Activated T-cell treated with anti-CD3 and anti-CD28 coated beads, Interleukin-2, amount 50 U/mL, for 1 hour (primary cell): ENCODE data around the gene DBH.

Experiments used
- DNase-seq: peaks from one replicate; pipeline ENCODE4 v3.0.0-alpha.2; 2020

The DBH gene

DNA sequence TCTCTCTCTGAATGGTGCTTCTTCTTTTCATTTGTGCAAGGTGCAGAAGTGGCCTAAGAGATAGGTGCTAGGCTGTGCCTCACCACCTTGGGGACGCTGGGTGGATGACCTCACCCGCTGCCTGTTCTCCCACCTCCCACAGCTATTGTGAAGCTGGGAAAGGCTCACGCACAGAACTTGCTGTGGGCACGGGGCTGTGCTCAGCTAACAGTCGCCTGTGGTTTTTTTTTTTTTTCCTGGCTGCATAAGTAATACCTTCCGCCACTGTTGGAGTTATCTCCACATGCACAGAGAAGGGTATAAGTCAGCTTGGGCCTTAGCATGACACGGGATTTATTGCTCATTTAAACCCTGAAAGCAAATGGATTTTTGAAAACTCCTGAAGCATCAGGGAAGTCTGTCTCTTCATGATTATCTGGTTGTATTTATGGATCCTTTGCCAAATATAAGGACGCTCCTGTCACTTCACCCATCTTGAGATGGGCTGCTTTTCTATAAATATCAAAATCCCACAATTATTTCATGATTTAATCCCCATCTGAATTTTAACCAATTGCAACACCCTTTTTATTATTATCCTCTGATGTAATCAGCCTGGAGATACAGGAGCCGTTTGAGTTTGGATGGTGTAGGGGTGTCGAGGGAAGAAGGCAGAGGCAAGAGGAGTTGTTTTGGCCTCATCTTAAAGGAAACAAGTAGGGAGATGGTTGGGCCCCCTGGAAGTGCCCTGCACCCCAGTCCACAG, 9.0 kb downstream of the DBH start:
- no peak for DNase-seq

DNA sequence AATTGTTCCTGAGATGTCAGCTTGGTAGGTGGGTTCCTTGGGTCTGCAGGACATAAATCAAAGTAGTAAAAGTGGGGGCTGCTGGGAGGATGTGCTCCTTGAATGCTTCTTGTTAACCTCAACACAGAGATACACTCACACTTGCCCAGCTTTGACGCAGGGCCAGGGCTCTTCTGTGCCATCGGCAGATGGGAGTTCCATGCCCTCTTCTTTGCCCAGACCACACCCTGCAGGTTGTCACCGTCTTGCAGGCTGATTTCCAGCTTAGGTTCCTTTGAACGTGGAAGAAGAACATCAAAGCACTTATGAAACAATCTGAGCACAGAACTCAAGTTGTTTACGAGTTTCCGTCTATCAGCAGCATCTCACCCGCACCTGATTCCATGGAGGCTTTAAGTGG, 11.0 kb downstream of the DBH start:
- DNase-seq, result no peak

DNA sequence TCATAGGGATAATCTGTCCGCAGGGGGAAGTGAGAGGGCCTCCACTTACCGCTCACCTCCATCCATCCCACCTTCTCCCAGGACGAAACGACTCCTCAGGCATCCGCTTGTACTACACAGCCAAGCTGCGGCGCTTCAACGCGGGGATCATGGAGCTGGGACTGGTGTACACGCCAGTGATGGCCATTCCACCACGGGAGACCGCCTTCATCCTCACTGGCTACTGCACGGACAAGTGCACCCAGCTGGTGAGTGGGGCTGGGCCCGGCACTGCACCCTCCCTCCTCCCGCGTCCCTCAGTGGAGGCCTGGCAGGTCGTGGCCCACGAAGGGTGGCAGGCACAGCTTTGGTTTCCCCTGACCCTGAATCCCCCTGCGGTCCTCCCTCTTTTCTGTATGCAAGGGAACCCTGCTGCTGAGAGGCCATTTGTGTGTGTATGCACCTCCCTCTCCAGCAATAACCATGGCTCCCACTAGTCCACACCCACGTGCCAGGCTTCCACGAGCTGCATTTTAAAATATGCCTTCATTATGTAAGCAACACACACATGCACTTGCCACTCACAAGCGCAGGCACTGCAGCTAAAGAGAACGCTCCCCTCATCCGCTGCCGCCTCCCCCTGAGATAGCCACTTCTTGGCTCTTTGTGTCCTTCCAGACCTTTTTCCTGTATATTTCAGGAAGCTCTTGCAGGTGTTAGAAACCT, 11.8 kb downstream of the DBH start:
- DNase-seq, result no peak

GRCh38 chr9:133649194-133649593, 13.0 kb downstream of the DBH start:
- DNase-seq, result no peak

DNA sequence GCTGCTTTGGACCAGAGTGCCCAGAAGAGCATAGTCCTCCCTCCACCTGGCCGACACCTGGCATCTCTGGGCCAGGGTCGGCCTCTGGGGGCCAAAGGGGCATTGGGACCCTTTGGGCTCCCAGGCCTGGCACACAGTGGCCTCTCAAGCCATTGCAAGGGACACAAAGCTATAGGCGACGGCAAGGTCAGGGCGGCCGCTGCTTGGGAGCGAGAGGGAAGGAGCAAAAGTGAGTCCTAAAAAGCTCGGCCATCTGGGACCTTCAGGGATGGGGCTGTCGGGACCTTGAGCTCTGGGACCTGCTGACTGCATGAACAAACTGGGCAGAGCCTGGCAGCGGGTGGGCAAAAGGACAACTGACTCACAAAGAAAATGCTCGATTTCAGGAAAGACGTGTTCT, 13.9 kb downstream of the DBH start:
- no peak for DNase-seq

DNA sequence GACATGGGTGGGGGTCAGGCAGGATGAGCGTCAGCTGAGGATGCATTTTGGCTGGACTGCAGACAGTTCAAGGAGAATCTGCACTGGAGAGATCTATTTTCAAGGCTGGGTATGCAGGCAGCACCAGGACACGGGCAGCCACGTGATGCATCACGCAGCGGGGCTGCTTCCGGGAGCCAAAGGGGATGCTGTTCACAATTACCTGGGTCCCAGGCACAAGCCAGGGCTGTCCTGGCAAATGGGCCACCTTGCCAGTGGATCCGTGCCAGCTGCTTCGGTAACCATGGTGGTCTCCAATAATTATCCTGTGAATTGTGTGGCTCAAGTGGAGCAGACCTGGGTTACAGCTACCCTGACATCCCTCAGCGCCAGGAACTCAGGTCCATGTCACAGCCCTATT, 17.5 kb downstream of the DBH start:
- DNase-seq, result no peak

DNA sequence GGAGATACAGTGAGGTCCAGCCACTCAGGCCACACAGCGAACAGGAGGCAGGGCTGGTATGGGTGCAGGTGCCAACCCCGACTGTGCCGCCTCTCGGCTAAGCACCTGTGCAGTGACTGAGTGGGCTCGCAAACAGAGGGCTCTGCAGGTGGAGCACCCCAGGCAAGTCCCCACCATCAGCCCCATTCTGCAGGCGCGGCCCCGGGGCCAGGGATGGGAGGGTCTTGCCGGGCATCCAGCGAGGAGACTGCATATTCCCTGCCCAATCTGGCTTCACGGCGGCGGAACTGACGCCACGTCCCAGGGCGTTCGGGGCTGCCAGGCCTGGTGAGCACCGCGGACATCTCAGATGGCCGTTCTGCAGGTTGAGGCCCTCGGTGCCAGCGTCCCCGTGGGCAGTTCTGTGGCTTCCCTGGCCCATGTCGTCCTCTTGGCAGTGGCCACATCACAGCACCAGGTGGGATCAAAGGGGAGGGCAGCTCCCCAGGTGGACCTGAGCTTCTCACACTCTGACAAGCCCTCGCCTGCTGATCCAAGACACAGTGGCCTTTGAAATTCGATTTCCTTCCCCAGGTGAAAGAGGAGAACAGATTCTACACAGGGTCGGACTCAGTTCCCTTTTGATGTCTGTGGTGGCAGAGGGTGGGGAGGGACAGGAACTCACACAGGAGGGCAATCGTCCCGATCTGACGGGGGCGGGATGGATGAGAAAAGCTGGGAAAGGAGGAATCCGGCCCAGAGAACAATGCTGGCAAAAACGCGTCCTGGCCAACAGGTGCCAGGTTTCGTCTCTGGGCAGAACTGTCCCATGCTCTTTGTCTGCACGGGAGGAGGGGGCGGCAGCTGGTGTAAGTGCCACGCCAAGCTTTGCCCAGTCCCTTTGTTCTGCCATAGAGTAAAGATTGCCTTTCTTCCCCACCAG, 18.8 kb downstream of the DBH start:
- no peak for DNase-seq

GRCh38 chr9:133655701-133656100, 19.5 kb downstream of the DBH start:
- DNase-seq, result no peak

DNA sequence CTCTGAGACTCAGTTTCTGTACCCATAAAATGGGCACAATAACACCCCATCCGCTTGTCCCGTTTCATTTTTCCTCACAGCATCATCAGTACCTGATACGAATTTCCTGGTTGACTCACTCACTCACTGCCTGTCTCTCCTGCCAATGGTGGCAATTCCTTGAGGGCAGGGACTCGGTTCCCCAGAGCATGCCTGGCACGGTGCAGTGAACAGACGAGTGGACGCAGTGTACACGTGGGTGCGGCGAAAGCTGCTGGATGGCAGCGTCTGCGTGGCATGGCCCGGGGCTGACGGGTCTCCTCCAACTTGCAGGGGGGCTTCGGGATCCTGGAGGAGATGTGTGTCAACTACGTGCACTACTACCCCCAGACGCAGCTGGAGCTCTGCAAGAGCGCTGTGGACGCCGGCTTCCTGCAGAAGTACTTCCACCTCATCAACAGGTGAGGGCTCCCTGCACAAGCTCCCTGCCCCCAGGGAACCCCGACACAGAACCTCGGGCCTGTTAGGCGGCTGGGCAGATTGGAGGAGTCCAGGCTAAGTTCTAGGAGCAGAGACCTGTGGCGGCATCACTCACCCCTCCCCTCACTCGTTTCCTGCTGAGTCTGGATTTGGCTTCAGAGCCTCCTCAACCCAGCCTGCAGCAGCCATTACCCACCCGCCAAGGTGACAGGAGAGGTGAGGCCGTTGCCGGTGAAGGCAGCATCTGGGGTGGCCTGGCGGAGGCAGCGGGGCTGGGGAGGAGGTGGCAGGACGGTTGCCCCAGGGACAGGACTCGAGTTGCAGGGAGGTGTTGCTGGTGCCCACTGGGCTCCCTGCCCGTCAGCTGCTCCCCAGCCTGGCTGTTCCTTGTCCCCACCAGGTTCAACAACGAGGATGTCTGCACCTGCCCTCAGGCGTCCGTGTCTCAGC, 20.3 kb downstream of the DBH start:
- peak; percentile 62 for DNase-seq

DNA sequence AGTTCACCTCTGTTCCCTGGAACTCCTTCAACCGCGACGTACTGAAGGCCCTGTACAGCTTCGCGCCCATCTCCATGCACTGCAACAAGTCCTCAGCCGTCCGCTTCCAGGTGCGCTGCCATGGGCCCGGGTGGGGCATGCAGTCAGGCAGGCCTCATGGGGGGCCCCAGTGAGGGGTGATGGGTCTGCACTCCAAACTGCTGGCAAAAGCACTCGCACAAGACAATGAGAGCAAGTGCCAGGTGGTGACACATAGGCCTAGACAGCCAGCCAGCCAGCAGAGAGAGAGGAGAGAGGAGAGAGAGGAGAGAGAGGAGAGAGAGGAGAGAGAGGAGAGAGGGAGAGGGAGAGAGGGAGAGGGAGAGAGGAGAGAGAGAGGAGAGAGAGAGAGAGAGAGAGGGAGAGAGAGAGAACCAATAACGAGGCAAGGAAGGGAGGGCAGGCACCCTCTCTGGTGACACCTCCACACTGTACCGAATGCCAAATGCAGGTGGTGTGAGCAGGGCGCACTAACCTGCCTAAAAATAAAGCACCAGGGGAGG, 21.0 kb downstream of the DBH start:
- DNase-seq, result peak; percentile 35

DNA sequence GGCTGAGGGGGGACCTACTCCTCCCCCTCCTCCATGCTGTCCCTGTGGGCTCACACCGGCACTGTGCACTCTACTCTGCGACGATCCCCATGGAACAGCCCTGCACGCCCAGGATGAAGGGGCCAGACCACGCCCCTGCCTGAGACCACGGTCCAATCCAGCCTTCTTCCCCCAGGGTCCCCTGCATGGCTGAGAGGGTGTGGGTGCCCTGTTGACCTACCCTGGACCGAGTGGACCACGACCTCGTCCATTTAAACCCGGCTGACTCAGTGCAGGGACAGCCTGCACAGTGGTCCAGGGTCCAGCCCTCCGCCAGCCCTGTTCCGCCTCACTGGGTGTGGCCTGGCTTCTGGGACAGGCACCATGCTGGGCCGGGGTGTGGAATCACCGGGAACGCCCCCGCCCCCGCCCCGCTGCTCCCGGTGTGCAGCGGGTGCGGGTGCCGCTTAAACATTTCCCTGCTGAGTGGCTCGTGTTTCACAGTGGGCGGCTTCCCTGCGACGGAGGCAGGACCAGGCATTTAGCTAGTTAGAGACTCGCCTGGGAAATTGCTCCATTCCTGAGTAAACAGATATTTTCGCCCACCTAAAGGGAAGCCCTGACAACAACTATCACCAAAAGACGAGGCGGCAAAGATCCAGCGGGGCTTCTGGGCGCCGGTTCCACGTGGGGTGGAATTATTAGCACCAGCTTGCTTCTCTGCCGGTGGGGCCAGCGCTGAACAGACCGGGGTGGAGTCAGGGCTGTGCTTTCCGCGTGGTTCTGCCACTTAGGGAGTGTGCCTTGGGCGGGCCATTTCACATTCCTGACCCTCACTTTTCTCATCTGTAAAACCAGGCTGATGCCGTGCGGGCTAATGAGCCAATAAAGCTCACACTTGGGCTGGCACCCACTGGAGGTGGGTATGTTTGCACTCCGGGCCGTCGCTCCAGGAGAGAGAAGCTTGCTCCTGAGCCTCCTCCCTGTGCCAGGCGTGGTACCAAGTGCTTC, 22.6 kb downstream of the DBH start:
- no peak for DNase-seq

DNA sequence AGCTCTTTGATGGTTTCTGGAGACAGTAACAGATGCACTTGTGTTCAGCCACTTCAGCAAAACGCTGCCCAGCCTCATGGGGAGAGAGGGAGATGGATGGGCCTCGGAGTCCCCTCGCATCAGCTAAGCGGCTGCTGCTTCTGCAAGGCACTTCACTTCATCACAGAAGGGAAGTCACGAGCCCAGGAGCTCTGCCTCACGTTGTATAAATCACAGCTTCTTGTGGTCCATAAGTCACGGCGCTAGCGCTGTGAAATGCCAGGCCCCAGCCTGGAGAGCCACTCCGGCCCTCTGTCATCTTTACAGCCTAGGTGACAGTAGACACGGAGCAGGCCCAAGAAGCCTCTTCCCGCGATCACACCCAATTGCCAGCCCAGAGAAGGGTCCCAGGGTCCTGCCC, 23.4 kb downstream of the DBH start:
- no peak for DNase-seq

GRCh38 chr9:133661846-133662540, 25.8 kb downstream of the DBH start:
- DNase-seq, result no peak

DNA sequence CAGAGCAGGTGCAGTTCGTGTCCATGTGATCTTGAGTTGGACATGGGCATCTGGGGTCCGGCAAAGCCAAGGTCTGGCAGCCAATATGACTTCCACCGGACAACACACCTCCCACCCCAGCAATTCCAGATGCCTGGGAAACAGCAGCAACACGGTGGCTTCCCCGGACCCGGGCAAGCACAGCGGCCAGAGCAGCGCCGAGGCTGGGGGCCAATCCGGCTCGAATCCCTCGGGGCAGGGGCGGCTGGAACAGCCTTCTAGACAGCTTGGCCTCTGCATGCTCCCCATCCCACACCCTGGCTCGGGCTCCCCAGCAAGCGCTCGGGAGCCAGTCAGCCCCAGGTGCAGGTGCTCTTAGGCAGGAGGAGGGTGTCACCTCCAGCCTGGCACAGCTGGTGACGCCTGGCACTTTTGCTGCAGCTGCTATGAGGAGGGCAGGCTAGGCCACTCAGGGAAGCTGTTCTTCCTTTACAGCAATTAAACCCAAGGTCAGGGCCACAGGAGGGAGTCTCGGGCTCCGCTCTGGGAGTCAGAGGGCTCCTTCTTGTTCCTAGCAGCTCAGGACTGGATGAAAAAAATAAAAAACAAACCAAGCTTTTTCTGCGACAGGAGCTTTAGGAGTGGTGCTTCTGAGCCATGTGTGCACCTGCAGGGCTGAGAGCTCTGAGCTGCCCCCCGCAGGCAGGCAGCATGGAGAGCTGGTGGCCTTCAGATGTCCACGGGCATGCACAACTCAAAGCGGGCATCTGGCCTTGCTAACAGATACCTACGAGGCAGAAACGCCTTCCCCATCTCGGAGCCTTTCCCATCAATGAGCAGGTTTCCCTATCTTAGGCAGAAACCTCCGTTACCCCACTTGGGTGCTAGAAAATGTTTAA, 28.2 kb downstream of the DBH start:
- no peak for DNase-seq

DNA sequence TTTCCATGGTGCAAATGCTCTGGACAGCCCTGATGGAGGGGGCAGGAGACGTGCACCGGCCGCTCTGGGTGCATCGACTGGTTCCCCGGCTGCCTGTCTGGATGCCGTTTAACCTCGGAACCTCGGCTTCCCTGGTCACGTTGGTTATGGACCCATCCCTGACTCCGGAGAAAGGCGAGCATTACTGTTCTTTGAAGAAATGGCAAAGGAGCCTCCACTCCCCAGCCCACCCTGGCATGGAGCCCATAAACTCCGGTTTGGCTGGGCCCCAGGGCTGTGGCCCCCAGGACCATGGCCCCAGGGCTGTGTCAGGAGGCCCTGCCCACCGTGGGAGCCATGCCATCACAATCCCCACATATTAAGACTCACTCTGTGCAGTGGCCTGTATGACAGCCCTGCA, 28.9 kb downstream of the DBH start:
- no peak for DNase-seq

- no peak for DNase-seq
Observed at GRCh38 chr9:133665535-133665934, 29.4 kb downstream of the DBH start.

DNA sequence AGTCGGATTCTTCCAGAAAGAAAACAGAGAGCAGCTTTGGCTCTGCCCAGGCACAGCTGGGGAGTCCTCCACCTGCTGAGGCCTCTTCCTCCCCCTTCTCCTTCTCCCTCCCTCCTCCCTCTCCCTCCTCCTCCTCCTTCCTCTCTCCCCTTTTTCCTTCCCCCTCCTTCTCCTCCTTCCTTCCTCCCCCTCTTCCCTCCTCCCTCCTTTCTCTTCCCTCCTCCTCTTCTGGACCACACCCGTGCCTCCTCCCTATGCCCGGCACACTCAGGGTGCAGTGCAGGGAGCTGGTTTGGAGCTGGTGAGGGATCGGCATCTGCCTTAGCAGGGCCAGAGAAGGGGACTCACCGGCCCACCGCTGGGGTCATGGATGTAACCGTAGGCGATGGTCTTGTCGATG, 30.2 kb downstream of the DBH start:
- no peak for DNase-seq

DNA sequence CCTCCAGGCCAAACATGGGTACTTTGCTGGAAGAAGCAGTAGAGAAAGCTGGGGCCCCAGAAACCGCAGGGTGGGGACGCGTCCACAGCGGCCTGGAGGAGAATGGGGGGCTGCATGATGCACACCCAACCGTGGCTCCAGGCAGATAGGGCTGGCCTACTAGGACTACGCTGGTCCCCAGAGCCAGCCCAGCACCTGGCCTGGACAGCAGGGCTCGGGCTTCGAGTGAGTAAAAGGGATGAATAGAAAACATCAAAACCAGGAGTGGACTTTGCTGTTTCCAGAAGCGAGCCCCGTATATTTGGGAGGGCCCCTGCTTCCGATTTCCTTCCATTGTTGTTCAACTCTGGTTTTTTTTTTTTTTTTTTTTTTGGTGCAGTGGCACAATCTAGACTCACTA, 30.7 kb downstream of the DBH start:
- DNase-seq, result no peak

GRCh38 chr9:133667759-133668450, 31.7 kb downstream of the DBH start:
- no peak for DNase-seq
